Measurements from ENCODE around the gene SNTG2.

The SNTG2 gene

GRCh38 chr2:1134629-1135028 lies 184.0 kb downstream of the SNTG2 start:
- DNase-seq (ENCODE audit: low read depth), result no peak
- no peak for TF ChIP-seq CTCF (IDR thresholded peaks at IDR 0.05; ENCODE audit: insufficient read depth, low read depth, low read length, missing control alignments)
- H3K4me3 ChIP-seq (ENCODE audit: low read length), result no peak overlapping the region

GRCh38 chr2:1136067-1136466 lies 185.4 kb downstream of the SNTG2 start:
- DNase-seq (ENCODE audit: low read depth), result no peak
- TF ChIP-seq CTCF (IDR thresholded peaks at IDR 0.05; ENCODE audit: insufficient read depth, low read depth, low read length, missing control alignments), result no peak
- H3K4me3 ChIP-seq (ENCODE audit: low read length), result no peak overlapping the region

GRCh38 chr2:1136846-1137245 lies 186.2 kb downstream of the SNTG2 start:
- H3K4me3 ChIP-seq (ENCODE audit: low read length), result no peak overlapping the region
- TF ChIP-seq CTCF (IDR thresholded peaks at IDR 0.05; ENCODE audit: insufficient read depth, low read depth, low read length, missing control alignments), result no peak
- no peak for DNase-seq (ENCODE audit: low read depth)

GRCh38 chr2:1137264-1137663 lies 186.6 kb downstream of the SNTG2 start:
- no peak for TF ChIP-seq CTCF (IDR thresholded peaks at IDR 0.05; ENCODE audit: insufficient read depth, low read depth, low read length, missing control alignments)

GRCh38 chr2:1137913-1138391 lies 187.3 kb downstream of the SNTG2 start:
- no peak for TF ChIP-seq CTCF (IDR thresholded peaks at IDR 0.05; ENCODE audit: insufficient read depth, low read depth, low read length, missing control alignments)
- no peak overlapping the region for H3K4me3 ChIP-seq (ENCODE audit: low read length)
- DNase-seq (ENCODE audit: low read depth), result no peak

More at GRCh38 chr2:1137264-1137663, 186.6 kb downstream of the SNTG2 start:
- DNase-seq (ENCODE audit: low read depth), result no peak
- H3K4me3 ChIP-seq (ENCODE audit: low read length), result no peak overlapping the region

GRCh38 chr2:1140389-1141003 lies 189.8 kb downstream of the SNTG2 start:
- peak; percentile 43 for TF ChIP-seq CTCF (IDR thresholded peaks at IDR 0.05; ENCODE audit: insufficient read depth, low read depth, low read length, missing control alignments)
- H3K4me3 ChIP-seq (ENCODE audit: low read length), result no peak overlapping the region
- DNase-seq (ENCODE audit: low read depth), result no peak

- no peak overlapping the region for H3K4me3 ChIP-seq (ENCODE audit: low read length)
Observed at GRCh38 chr2:1141079-1141478, 190.4 kb downstream of the SNTG2 start.

More at GRCh38 chr2:1141079-1141478, 190.4 kb downstream of the SNTG2 start:
- TF ChIP-seq CTCF (IDR thresholded peaks at IDR 0.05; ENCODE audit: insufficient read depth, low read depth, low read length, missing control alignments), result no peak
- no peak for DNase-seq (ENCODE audit: low read depth)

Data from epithelial cell of esophagus (primary cell).